GM11168 (cell line): ENCODE results near the gene SHLD2.
"Not testable (repeated sequence)": the region's sequence is repeated elsewhere in the genome, so short reads cannot be mapped to it uniquely, and the experiment has no call there.

Source experiments
- in situ Hi-C: fragments of 300-500 bp; cut with MboI; formaldehyde crosslinking; loops from one replicate; pipeline ENCODE4 v1.12.0; 2022; ENCODE audit warnings: low sequenced_read_pairs; ENCODE audit not compliant: unreplicated experiment

The SHLD2 gene

GRCh38 chr10:87206922-87207321, 111.9 kb downstream of the SHLD2 start:
- in situ Hi-C loops = not testable (repeated sequence)

- in situ Hi-C loops = not testable (repeated sequence)
Measured at GRCh38 chr10:87210309-87210708, 115.3 kb downstream of the SHLD2 start.

- in situ Hi-C loops = not testable (repeated sequence)
Measured at GRCh38 chr10:87211848-87212247, 116.8 kb downstream of the SHLD2 start.

- in situ Hi-C loops = not testable (repeated sequence)
Measured at GRCh38 chr10:87213150-87213765, 118.3 kb downstream of the SHLD2 start.

- in situ Hi-C loops = not testable (repeated sequence)
Measured at GRCh38 chr10:87213806-87214205, 118.8 kb downstream of the SHLD2 start.

- in situ Hi-C loops = not testable (repeated sequence)
Measured at GRCh38 chr10:87216120-87216519, 121.1 kb downstream of the SHLD2 start.

- in situ Hi-C loops = not testable (repeated sequence)
Measured at GRCh38 chr10:87219370-87219769, 124.4 kb downstream of the SHLD2 start.

- in situ Hi-C loops = not testable (repeated sequence)
Measured at GRCh38 chr10:87222789-87223188, 127.8 kb downstream of the SHLD2 start.

GRCh38 chr10:87225148-87225547, 130.1 kb downstream of the SHLD2 start, which contains the start of gene NUTM2A:
Gene NUTM2A (plus strand): TSS chr10:87225448. CDS start chr10:87225831, 383 bp downstream.
- in situ Hi-C loops = not testable (repeated sequence)

- in situ Hi-C loops = not testable (repeated sequence)
Measured at GRCh38 chr10:87228247-87228646, 133.2 kb downstream of the SHLD2 start.

GRCh38 chr10:87229211-87229610, 134.2 kb downstream of the SHLD2 start:
- in situ Hi-C loops = not testable (repeated sequence)

GRCh38 chr10:87234854-87235253, 139.8 kb downstream of the SHLD2 start:
- in situ Hi-C loops = not testable (repeated sequence)

- in situ Hi-C loops = not testable (repeated sequence)
Measured at GRCh38 chr10:87237244-87237643, 142.2 kb downstream of the SHLD2 start.

- in situ Hi-C loops = not testable (repeated sequence)
Measured at GRCh38 chr10:87239346-87239808, 144.4 kb downstream of the SHLD2 start.
